Kidney (tissue), 14 donors: ENCODE measurements around the gene KRT23. TPM values are rescaled to one million over a fixed set of nuclear protein-coding genes. Genes with fewer than 3 reads are reported as not detected.

Experiments used
- DNase-seq, 5 donors: peaks; one replicate each; pipeline ENCODE4 v3.0.0-alpha.2; 2013 to 2020
- FAIRE-seq: peaks from 2 replicates; lab custom pipeline; 2012; peaks lifted over from hg19 to GRCh38; lab: Jason Lieb, UNC
- H3K27ac ChIP-seq, 2 donors: one replicate each; pipeline ENCODE4 v1.7.0; 2013; ENCODE audit warnings: low read depth in 2 of 2, low read length in 2 of 2, inconsistent platforms in 1 of 2
- H3K27me3 ChIP-seq: one replicate; pipeline ENCODE4 v1.7.1; 2013; ENCODE audit warnings: low read length, inconsistent platforms; ENCODE audit not compliant: control insufficient read depth, insufficient read depth
- H3K36me3 ChIP-seq, 3 donors: one replicate each; pipeline versions ENCODE4 v1.7.0 to v1.7.1; 2013; ENCODE audit warnings: low read length in 3 of 3, control low read depth in 1 of 3, inconsistent platforms in 1 of 3; ENCODE audit not compliant: insufficient read depth in 3 of 3, control insufficient read depth in 2 of 3
- H3K4me1 ChIP-seq, 3 donors: one replicate each; pipeline versions ENCODE4 v1.7.0 to v1.7.1; 2013; ENCODE audit warnings: low read length in 3 of 3, inconsistent platforms in 1 of 3, low read depth in 1 of 3; ENCODE audit not compliant: control insufficient read depth in 2 of 3, insufficient read depth in 2 of 3
- H3K4me3 ChIP-seq, 3 donors: one replicate each; pipeline versions ENCODE4 v1.7.0 to v1.8.1; 2013; ENCODE audit warnings: low read length in 3 of 3, control low read depth in 1 of 3, inconsistent platforms in 1 of 3
- H3K9ac ChIP-seq, 3 donors: one replicate each; pipeline versions ENCODE4 v1.7.0 to v1.7.1; 2013; ENCODE audit warnings: low read length in 3 of 3, control low read depth in 1 of 3, inconsistent platforms in 1 of 3
- H3K9me3 ChIP-seq, 3 donors: one replicate each; pipeline versions ENCODE4 v1.7.0 to v1.7.1; 2013; ENCODE audit warnings: low read length in 3 of 3, control low read depth in 1 of 3, inconsistent platforms in 1 of 3; ENCODE audit not compliant: control insufficient read depth in 2 of 3, insufficient read depth in 1 of 3
- intact Hi-C: fragments of 100-400 bp; cut with DNase I; formaldehyde crosslinking; loops from one replicate; pipeline ENCODE4 v1.11.1; 2022
- polyA plus RNA-seq: library from polyadenylated mRNA; stranded (reverse); fragments of 350-450 nt; fragmentation: Illumina TruSeq; extraction: RNeasy Lipid Tissue Mini Kit (QIAGEN cat#74804); gene quantifications from one replicate; pipeline ENCODE4 v1.2.3, GENCODE V29; 2014; ENCODE audit warnings: low read depth, low replicate concordance; ENCODE audit not compliant: insufficient read depth
- total RNA-seq: library from RNA; stranded (reverse); fragmentation: NEBNext Ultra II Directional; extraction: Animal tissue kit (Norgen Biotek cat#: 25700); gene quantifications from one replicate; pipeline ENCODE4 v1.2.1, GENCODE V29; 2021
- TF ChIP-seq, protein P1 (sequence below): IDR thresholded peaks from 3 replicates; pipeline ENCODE4 v1.5.1; 2012; ENCODE audit warnings: mild to moderate bottlenecking, moderate library complexity, borderline replicate concordance; ENCODE audit not compliant: insufficient read depth; ENCODE audit errors: extremely low read depth
- donor health status: control.
- donor health status: control.
- donor health status: control.
- donor health status: control.
- donor health status: control.
- donor health status: DM: yes; HTN: yes; CAD: no.
- donor health status: Normal renal cell carcinoma (clear cell type).

KRT23 gene
- total and polyA plus RNA-seq, 2 donors from 2014 or later: 2.2 to 4.2 TPM

DNA sequence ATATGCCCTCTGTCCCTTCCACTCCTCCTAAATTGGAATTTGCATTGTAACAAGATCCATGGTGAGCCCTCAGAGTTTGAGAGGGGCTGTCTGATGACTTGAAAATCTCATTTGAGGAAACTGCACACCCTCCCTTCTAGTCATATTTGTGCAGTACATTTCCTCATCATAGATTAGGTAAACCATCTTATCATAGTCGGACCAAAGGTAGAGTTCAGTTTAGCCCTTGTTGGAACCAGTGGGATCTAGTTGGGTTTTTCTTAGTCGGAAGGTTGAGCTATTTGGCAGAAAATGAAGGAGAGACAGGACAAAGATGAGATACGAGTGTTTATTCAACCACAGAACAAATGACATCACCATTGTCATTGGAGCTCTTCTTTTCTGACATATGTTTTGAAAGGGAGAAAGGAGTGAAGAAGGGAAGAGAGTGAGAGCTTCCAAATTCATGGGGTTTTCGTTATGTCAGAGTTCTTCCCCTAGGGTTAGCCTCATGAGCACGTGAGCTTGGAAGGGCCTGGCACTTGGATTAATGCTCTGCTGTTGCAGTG lies 36.6 kb downstream of the KRT23 start:
- Histone ChIP-seq H3K27me3 (no peaks in the 10 kb centered on the region), H3K4me3 (no peak overlapping the region), H3K4me1 (no peaks in the 10 kb centered on the region), H3K36me3 (no peaks in the 10 kb centered on the region), H3K9me3 (no peaks in the 10 kb centered on the region), H3K27ac (no peak overlapping the region), H3K9ac (no peak overlapping the region)
- TF ChIP-seq, protein P1, sequence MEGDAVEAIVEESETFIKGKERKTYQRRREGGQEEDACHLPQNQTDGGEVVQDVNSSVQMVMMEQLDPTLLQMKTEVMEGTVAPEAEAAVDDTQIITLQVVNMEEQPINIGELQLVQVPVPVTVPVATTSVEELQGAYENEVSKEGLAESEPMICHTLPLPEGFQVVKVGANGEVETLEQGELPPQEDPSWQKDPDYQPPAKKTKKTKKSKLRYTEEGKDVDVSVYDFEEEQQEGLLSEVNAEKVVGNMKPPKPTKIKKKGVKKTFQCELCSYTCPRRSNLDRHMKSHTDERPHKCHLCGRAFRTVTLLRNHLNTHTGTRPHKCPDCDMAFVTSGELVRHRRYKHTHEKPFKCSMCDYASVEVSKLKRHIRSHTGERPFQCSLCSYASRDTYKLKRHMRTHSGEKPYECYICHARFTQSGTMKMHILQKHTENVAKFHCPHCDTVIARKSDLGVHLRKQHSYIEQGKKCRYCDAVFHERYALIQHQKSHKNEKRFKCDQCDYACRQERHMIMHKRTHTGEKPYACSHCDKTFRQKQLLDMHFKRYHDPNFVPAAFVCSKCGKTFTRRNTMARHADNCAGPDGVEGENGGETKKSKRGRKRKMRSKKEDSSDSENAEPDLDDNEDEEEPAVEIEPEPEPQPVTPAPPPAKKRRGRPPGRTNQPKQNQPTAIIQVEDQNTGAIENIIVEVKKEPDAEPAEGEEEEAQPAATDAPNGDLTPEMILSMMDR: no peak
- intact Hi-C loops: loop anchor here (10.0 kb wide), 1 partner anchor 744 kb away; no protein-coding TSS in a partner anchor
- DNase-seq (no peak), FAIRE-seq (no peak)

DNA sequence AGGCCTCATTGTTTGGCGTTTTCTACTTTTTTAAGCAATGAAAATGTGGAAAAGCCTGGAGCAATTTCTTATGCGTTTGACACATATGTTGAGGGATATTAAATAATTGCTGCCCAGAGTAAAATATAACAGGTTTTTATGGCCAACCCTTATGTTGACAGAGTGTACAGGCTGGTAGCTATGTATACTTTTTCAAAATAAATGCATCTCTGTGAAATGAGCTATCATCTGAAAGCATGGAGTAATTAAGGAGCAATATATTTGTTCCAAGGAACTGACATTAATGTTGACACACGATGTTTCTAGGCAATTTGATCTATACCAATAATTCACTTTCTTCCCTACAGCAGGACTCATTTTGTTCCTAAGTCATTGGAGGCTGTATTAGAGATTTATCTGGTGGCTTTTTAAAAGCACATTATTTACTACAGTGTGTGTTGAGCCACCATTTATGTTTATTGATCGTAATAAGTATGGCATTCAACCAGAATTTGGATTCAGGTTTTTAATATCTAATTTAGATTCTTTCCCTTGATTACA lies 40.5 kb downstream of the KRT23 start:
- H3K27me3 ChIP-seq: no peaks in the 10 kb centered on the region
- no peaks in the 10 kb centered on the region for H3K4me1 ChIP-seq
- H3K36me3 ChIP-seq: no peaks in the 10 kb centered on the region
- DNase-seq (no peak), FAIRE-seq (no peak)
- TF ChIP-seq, protein P1: no peak
- no peaks in the 10 kb centered on the region for H3K9me3 ChIP-seq
- no peak overlapping the region for H3K9ac ChIP-seq
- no peak overlapping the region for H3K4me3 ChIP-seq
- intact Hi-C loops: no loop called here
- H3K27ac ChIP-seq: no peak overlapping the region

DNA sequence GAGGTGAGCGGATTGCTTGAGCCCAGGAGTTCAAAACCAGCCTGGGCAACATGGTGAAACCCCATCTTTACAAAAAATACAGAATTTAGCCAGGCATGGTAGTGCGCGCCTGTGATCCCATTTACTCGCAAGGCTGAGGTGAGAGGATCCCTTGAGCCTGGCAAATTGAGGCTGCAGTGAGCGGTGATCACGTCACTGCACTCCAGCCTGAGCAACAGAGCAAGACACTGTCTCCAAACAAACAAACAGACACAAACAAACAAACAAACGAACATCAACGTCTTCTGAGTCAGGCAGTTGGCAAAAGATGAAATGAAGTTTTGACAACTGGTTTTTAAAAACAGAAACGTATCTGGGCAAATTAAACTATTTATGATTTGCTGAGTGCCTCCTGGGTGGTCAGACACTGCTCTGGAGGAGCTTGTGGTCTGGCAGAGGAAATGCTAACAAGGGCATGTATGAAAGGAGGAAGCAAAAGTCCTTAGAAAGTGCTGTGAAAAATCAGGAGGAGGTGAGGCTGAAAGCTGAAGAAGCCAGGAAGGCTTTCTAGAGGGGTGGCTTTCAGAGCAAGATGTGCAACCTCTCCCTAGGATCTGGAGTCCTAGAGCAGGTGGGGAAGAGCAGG lies 42.2 kb downstream of the KRT23 start:
- intact Hi-C loops: no loop called here
- no peak overlapping the region for H3K9ac ChIP-seq
- H3K27ac ChIP-seq: no peak overlapping the region
- no peaks in the 10 kb centered on the region for H3K27me3 ChIP-seq
- H3K4me3 ChIP-seq: no peak overlapping the region
- no peaks in the 10 kb centered on the region for H3K9me3 ChIP-seq
- FAIRE-seq (no peak), DNase-seq (no peak)
- TF ChIP-seq, protein P1: no peak
- H3K36me3 ChIP-seq: no peaks in the 10 kb centered on the region
- no peaks in the 10 kb centered on the region for H3K4me1 ChIP-seq
